OCI-LY1 (cell line): ENCODE measurements around the gene CAB39L.

Experiments
- H2AFZ ChIP-seq: fragments of 200-600 bp; sonication (generic), shearing (Covaris generic); 2 replicates; pipeline ENCODE4 v1.6.0; 2014; ENCODE audit warnings: antibody characterized with exemption, mild to moderate bottlenecking, low read length
- H3F3A ChIP-seq: fragments of 200-600 bp; sonication (generic), shearing (Covaris generic); 2 replicates; pipeline ENCODE4 v1.6.0; 2014; ENCODE audit warnings: mild to moderate bottlenecking, antibody characterized with exemption, low read length, moderate library complexity; ENCODE audit not compliant: insufficient read depth
- H3K27ac ChIP-seq: fragments of 200-600 bp; sonication (generic); 2 replicates; pipeline ENCODE4 v1.5.1; 2014; ENCODE audit warnings: low read length, mixed run types, mild to moderate bottlenecking, low read depth; ENCODE audit not compliant: poor library complexity, severe bottlenecking
- H3K27me3 ChIP-seq: fragments of 200-600 bp; sonication (generic); 2 replicates; pipeline ENCODE4 v1.6.0; 2014; ENCODE audit warnings: antibody characterized with exemption, mild to moderate bottlenecking, low read length, moderate library complexity; ENCODE audit not compliant: insufficient read depth
- H3K36me3 ChIP-seq: fragments of 200-600 bp; sonication (generic); 2 replicates; pipeline ENCODE4 v1.6.1; 2014; ENCODE audit warnings: mild to moderate bottlenecking, antibody characterized with exemption, low read length, moderate library complexity, mixed read lengths; ENCODE audit not compliant: insufficient read depth
- H3K4me1 ChIP-seq: fragments of 200-600 bp; sonication (generic); 2 replicates; pipeline ENCODE4 v1.5.1; 2014; ENCODE audit warnings: mild to moderate bottlenecking, low read length, moderate library complexity; ENCODE audit not compliant: insufficient read depth, severe bottlenecking
- H3K4me2 ChIP-seq: fragments of 200-600 bp; sonication (generic), shearing (Covaris generic); 2 replicates; pipeline ENCODE4 v1.6.1; 2014; ENCODE audit warnings: low read length
- H3K4me3 ChIP-seq: fragments of 200-600 bp; sonication (generic); 2 replicates; pipeline ENCODE4 v1.5.1; 2014; ENCODE audit warnings: low read length, low read depth, mild to moderate bottlenecking, mixed read lengths; ENCODE audit not compliant: poor library complexity, severe bottlenecking
- H3K79me2 ChIP-seq: fragments of 200-600 bp; shearing (Covaris generic); 2 replicates; pipeline ENCODE4 v1.6.1; 2016; ENCODE audit warnings: mixed run types, low read length, mixed read lengths; ENCODE audit not compliant: insufficient read depth
- H3K9ac ChIP-seq: fragments of 200-600 bp; sonication (generic), shearing (Covaris generic); 2 replicates; pipeline ENCODE4 v1.6.1; 2014; ENCODE audit warnings: mild to moderate bottlenecking, low read length, mixed read lengths
- H3K9me2 ChIP-seq: fragments of 200-600 bp; sonication (generic), shearing (Covaris generic); 2 replicates; pipeline ENCODE4 v1.6.1; 2014; ENCODE audit warnings: low read depth, mild to moderate bottlenecking, low read length, mixed read lengths
- H3K9me3 ChIP-seq: fragments of 200-600 bp; shearing (Covaris generic); 2 replicates; pipeline ENCODE4 v1.6.1; 2014; ENCODE audit warnings: low read length, mixed read lengths
- H4K20me1 ChIP-seq: fragments of 200-600 bp; sonication (generic), shearing (Covaris generic); 2 replicates; pipeline ENCODE4 v1.6.0; 2016; ENCODE audit warnings: mild to moderate bottlenecking, low read length; ENCODE audit not compliant: insufficient read depth
- EZH2 ChIP-seq: fragments of 200-600 bp; sonication (generic), shearing (Covaris generic); IDR thresholded peaks from 2 replicates; pipeline ENCODE4 v1.8.0; 2017; ENCODE audit warnings: borderline replicate concordance, mixed run types, mild to moderate bottlenecking, antibody characterized with exemption, low read length, moderate library complexity, mixed read lengths
- TF ChIP-seq, protein P1 (sequence below): fragments of 200-600 bp; sonication (generic), shearing (Covaris generic); IDR thresholded peaks from 2 replicates; pipeline ENCODE4 v1.5.1; 2017; ENCODE audit warnings: mild to moderate bottlenecking, antibody characterized with exemption, low read length, moderate library complexity, mixed read lengths

Gene CAB39L

DNA sequence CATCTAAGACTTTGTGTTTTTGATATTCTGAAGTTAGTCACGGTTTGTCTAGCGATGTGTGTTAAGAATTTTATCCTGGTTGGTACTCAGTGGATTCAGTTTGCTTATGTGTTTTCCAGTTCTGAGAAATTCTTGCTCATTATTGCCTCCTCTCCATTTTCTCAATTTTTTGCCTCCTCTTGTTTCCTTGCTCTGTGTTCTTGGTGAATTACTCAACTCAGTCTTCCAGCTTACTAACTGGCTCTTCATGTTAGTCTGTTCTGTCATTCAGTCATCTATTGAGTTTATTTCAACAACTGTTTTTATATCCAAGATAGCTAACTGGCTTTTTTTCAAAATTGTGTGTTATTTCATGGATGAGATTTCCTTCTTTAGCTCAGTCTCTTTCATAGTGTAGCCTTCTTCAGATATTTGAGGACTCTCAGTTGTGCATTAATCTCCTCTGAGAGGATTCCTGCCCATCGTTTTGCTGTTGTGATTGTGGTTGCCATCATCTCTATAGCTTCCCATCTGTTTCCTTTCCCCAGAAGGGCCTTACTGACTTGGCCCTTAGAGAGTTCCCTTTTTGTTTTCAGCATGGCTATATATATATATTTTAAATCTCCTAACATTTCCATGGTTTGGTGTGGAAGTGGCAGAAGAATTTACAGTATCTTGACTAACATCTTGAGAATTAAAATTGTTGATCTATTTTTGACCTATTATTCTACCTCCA, 6.4 kb upstream of the CAB39L start:
- peaks cover 54% of the 10 kb centered on the region for H3K4me1 ChIP-seq
- H2AFZ ChIP-seq, result no peak overlapping the region
- no peak overlapping the region for H3K9ac ChIP-seq
- H3K79me2 ChIP-seq, result peaks cover 55% of the 10 kb centered on the region
- no peaks in the 10 kb centered on the region for H4K20me1 ChIP-seq
- no peaks in the 10 kb centered on the region for H3K27me3 ChIP-seq
- H3K9me3 ChIP-seq, result no peaks in the 10 kb centered on the region
- no peak for TF ChIP-seq EZH2
- TF ChIP-seq, protein P1, sequence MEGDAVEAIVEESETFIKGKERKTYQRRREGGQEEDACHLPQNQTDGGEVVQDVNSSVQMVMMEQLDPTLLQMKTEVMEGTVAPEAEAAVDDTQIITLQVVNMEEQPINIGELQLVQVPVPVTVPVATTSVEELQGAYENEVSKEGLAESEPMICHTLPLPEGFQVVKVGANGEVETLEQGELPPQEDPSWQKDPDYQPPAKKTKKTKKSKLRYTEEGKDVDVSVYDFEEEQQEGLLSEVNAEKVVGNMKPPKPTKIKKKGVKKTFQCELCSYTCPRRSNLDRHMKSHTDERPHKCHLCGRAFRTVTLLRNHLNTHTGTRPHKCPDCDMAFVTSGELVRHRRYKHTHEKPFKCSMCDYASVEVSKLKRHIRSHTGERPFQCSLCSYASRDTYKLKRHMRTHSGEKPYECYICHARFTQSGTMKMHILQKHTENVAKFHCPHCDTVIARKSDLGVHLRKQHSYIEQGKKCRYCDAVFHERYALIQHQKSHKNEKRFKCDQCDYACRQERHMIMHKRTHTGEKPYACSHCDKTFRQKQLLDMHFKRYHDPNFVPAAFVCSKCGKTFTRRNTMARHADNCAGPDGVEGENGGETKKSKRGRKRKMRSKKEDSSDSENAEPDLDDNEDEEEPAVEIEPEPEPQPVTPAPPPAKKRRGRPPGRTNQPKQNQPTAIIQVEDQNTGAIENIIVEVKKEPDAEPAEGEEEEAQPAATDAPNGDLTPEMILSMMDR, result no peak
- no peaks in the 10 kb centered on the region for H3K9me2 ChIP-seq
- no peak overlapping the region for H3K4me3 ChIP-seq
- H3K27ac ChIP-seq, result no peak overlapping the region
- 0 out of 2 replicates have a peak, but pooled peaks cover under 1% of the 10 kb centered on the region for H3F3A ChIP-seq
- H3K4me2 ChIP-seq, result no peak overlapping the region
- peaks cover 54% of the 10 kb centered on the region for H3K36me3 ChIP-seq

GRCh38 chr13:49448753-49449152, 4.9 kb upstream of the CAB39L start:
- no peaks in the 10 kb centered on the region for H3K27me3 ChIP-seq
- no peak overlapping the region for H2AFZ ChIP-seq
- H3K9me3 ChIP-seq, result no peaks in the 10 kb centered on the region
- H3K27ac ChIP-seq, result no peak overlapping the region
- H3K4me1 ChIP-seq, result peaks cover 43% of the 10 kb centered on the region
- no peak overlapping the region for H3K4me2 ChIP-seq
- no peak overlapping the region for H3K9ac ChIP-seq
- peaks cover 55% of the 10 kb centered on the region for H3K79me2 ChIP-seq
- no peak for TF ChIP-seq EZH2
- peaks cover 9% of the 10 kb centered on the region for H3F3A ChIP-seq
- no peaks in the 10 kb centered on the region for H4K20me1 ChIP-seq
- H3K9me2 ChIP-seq, result no peaks in the 10 kb centered on the region
- H3K4me3 ChIP-seq, result no peak overlapping the region
- peaks cover 50% of the 10 kb centered on the region for H3K36me3 ChIP-seq

DNA sequence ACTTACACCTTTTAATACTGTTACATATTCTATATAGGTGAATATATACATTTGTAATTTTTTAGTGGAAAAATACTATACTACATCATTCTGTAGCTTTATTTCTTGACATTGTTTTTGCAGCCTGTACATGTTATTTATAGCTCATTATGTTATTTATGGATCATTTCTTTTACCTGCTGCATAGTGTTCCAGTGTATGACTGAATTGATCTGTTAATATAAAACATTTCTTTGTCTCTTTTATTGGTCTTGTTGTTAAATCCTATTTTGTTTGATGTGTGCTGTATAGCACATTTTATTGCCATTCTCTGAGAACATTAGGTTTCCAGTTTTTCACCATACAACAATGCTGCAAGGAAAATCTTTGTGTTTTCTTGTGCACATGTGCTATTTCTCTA, 2.6 kb upstream of the CAB39L start:
- H3K4me1 ChIP-seq, result peaks cover 52% of the 10 kb centered on the region
- no peaks in the 10 kb centered on the region for H3K9me3 ChIP-seq
- no peak for TF ChIP-seq EZH2
- TF ChIP-seq, protein P1, result no peak
- H3F3A ChIP-seq, result peaks cover 9% of the 10 kb centered on the region
- H3K79me2 ChIP-seq, result peaks cover 51% of the 10 kb centered on the region
- H3K4me2 ChIP-seq, result peak overlapping the region; percentile 79
- H2AFZ ChIP-seq, result no peak overlapping the region
- H3K27ac ChIP-seq, result peak overlapping the region; percentile 96
- no peaks in the 10 kb centered on the region for H3K27me3 ChIP-seq
- peak overlapping the region; percentile 77 for H3K4me3 ChIP-seq
- peaks cover 32% of the 10 kb centered on the region for H3K36me3 ChIP-seq
- H3K9me2 ChIP-seq, result no peaks in the 10 kb centered on the region
- no peaks in the 10 kb centered on the region for H4K20me1 ChIP-seq
- H3K9ac ChIP-seq, result peak overlapping the region; percentile 84
